ENCODE measurements around the gene WDR45B.

Gene WDR45B

GRCh38 chr17:82598256-82599119 is 49.8 kb downstream of the WDR45B start:
- Mint-ChIP-seq H3K27me3 (ENCODE audit: low read depth) (no peaks in the 10 kb centered on the region), H3K4me1 (ENCODE audit: low read depth) (peaks cover 16% of the 10 kb centered on the region), H3K36me3 (ENCODE audit: low read depth) (peaks cover 22% of the 10 kb centered on the region), H3K9me3 (no peaks in the 10 kb centered on the region), H3K4me3 (no peak overlapping the region), H3K27ac (no peak overlapping the region)

GRCh38 chr17:82596837-82597672 is 51.2 kb downstream of the WDR45B start:
- Mint-ChIP-seq H3K4me1 (ENCODE audit: low read depth) (peaks cover 16% of the 10 kb centered on the region), H3K36me3 (ENCODE audit: low read depth) (peaks cover 14% of the 10 kb centered on the region), H3K27me3 (ENCODE audit: low read depth) (no peaks in the 10 kb centered on the region), H3K27ac (no peak overlapping the region), H3K4me3 (no peak overlapping the region), H3K9me3 (no peaks in the 10 kb centered on the region)

- Mint-ChIP-seq H3K4me1 (ENCODE audit: low read depth) (peaks cover 23% of the 10 kb centered on the region), H3K36me3 (ENCODE audit: low read depth) (peaks cover 12% of the 10 kb centered on the region), H3K27me3 (ENCODE audit: low read depth) (no peaks in the 10 kb centered on the region), H3K4me3 (no peak overlapping the region), H3K9me3 (no peaks in the 10 kb centered on the region), H3K27ac (no peak overlapping the region)
Measured at GRCh38 chr17:82596296-82596695, 51.9 kb downstream of the WDR45B start.

GRCh38 chr17:82595893-82596292 is 52.4 kb downstream of the WDR45B start:
- Mint-ChIP-seq H3K4me1 (ENCODE audit: low read depth) (peaks cover 23% of the 10 kb centered on the region), H3K27me3 (ENCODE audit: low read depth) (no peaks in the 10 kb centered on the region), H3K4me3 (no peak overlapping the region), H3K9me3 (no peaks in the 10 kb centered on the region), H3K36me3 (ENCODE audit: low read depth) (peaks cover 8% of the 10 kb centered on the region), H3K27ac (no peak overlapping the region)

GRCh38 chr17:82594571-82594970 is 53.7 kb downstream of the WDR45B start:
- Mint-ChIP-seq H3K27ac (peak overlapping the region; percentile 52), H3K27me3 (ENCODE audit: low read depth) (no peaks in the 10 kb centered on the region), H3K4me3 (peak overlapping the region; percentile 78), H3K36me3 (ENCODE audit: low read depth) (peaks cover 7% of the 10 kb centered on the region), H3K9me3 (no peaks in the 10 kb centered on the region), H3K4me1 (ENCODE audit: low read depth) (peaks cover 27% of the 10 kb centered on the region)

GRCh38 chr17:82593590-82594087 is 54.6 kb downstream of the WDR45B start:
- no peaks in the 10 kb centered on the region for H3K27me3 Mint-ChIP-seq (ENCODE audit: low read depth)
- H3K4me3 Mint-ChIP-seq = peak overlapping the region; percentile 78

GRCh38 chr17:82592767-82593589 is 55.3 kb downstream of the WDR45B start:
- H3K4me1 Mint-ChIP-seq (ENCODE audit: low read depth) = peaks cover 27% of the 10 kb centered on the region
- no peaks in the 10 kb centered on the region for H3K9me3 Mint-ChIP-seq
- H3K27ac Mint-ChIP-seq = peak overlapping the region; percentile 90
- H3K36me3 Mint-ChIP-seq (ENCODE audit: low read depth) = peaks cover 13% of the 10 kb centered on the region
- H3K27me3 Mint-ChIP-seq (ENCODE audit: low read depth) = no peaks in the 10 kb centered on the region
- H3K4me3 Mint-ChIP-seq = peak overlapping the region; percentile 78

More at GRCh38 chr17:82593590-82594087, 54.6 kb downstream of the WDR45B start:
- H3K9me3 Mint-ChIP-seq = no peaks in the 10 kb centered on the region
- peaks cover 27% of the 10 kb centered on the region for H3K4me1 Mint-ChIP-seq (ENCODE audit: low read depth)
- H3K27ac Mint-ChIP-seq = peak overlapping the region; percentile 90
- peaks cover 7% of the 10 kb centered on the region for H3K36me3 Mint-ChIP-seq (ENCODE audit: low read depth)

- Mint-ChIP-seq H3K4me1 (ENCODE audit: low read depth) (peaks cover 27% of the 10 kb centered on the region), H3K4me3 (peak overlapping the region; percentile 78), H3K9me3 (no peaks in the 10 kb centered on the region), H3K27ac (peak overlapping the region; percentile 90), H3K27me3 (ENCODE audit: low read depth) (no peaks in the 10 kb centered on the region), H3K36me3 (ENCODE audit: low read depth) (peaks cover 14% of the 10 kb centered on the region)
Measured at GRCh38 chr17:82592289-82592766, 55.9 kb downstream of the WDR45B start.

GRCh38 chr17:82590881-82591539 is 57.2 kb downstream of the WDR45B start:
- peaks cover 13% of the 10 kb centered on the region for H3K36me3 Mint-ChIP-seq (ENCODE audit: low read depth)
- peak overlapping the region; percentile 65 for H3K27ac Mint-ChIP-seq
- H3K27me3 Mint-ChIP-seq (ENCODE audit: low read depth) = no peaks in the 10 kb centered on the region
- H3K4me3 Mint-ChIP-seq = no peak overlapping the region
- H3K9me3 Mint-ChIP-seq = no peaks in the 10 kb centered on the region
- peaks cover 33% of the 10 kb centered on the region for H3K4me1 Mint-ChIP-seq (ENCODE audit: low read depth)

- Mint-ChIP-seq H3K4me3 (no peak overlapping the region), H3K9me3 (no peaks in the 10 kb centered on the region), H3K27me3 (ENCODE audit: low read depth) (no peaks in the 10 kb centered on the region), H3K36me3 (ENCODE audit: low read depth) (peaks cover 17% of the 10 kb centered on the region), H3K4me1 (ENCODE audit: low read depth) (peaks cover 33% of the 10 kb centered on the region), H3K27ac (peak overlapping the region; percentile 65)
Measured at GRCh38 chr17:82590216-82590615, 58.0 kb downstream of the WDR45B start.

GRCh38 chr17:82589851-82590180 is 58.4 kb downstream of the WDR45B start:
- Mint-ChIP-seq H3K4me1 (ENCODE audit: low read depth) (peaks cover 32% of the 10 kb centered on the region), H3K27me3 (ENCODE audit: low read depth) (no peaks in the 10 kb centered on the region), H3K27ac (peak overlapping the region; percentile 55), H3K9me3 (no peaks in the 10 kb centered on the region), H3K4me3 (no peak overlapping the region), H3K36me3 (ENCODE audit: low read depth) (peaks cover 20% of the 10 kb centered on the region)

- Mint-ChIP-seq H3K27me3 (ENCODE audit: low read depth) (no peaks in the 10 kb centered on the region), H3K4me3 (no peak overlapping the region), H3K9me3 (no peaks in the 10 kb centered on the region), H3K4me1 (ENCODE audit: low read depth) (peaks cover 27% of the 10 kb centered on the region), H3K27ac (no peak overlapping the region), H3K36me3 (ENCODE audit: low read depth) (peaks cover 22% of the 10 kb centered on the region)
Measured at GRCh38 chr17:82588266-82589175, 59.7 kb downstream of the WDR45B start.
